MM.1S (cell line): Measurements from ENCODE around the gene MKRN1.
A peak's percentile ranks its signal among the peaks of the same experiment; 100 is the strongest.
"Not testable (repeated sequence)": the region's sequence is repeated elsewhere in the genome, so short reads cannot be mapped to it uniquely, and the experiment has no call there.

Source experiments
- DNase-seq: peaks from one replicate; pipeline ENCODE4 v3.0.0-alpha.2; 2015
- H2AFZ ChIP-seq: fragments of 300-600 bp; sonication (generic); 2 replicates; pipeline ENCODE4 v1.6.0; 2016; ENCODE audit warnings: antibody characterized with exemption, low read length
- H3F3A ChIP-seq: fragments of 300-600 bp; sonication (generic); 2 replicates; pipeline ENCODE4 v1.6.1; 2016; ENCODE audit warnings: mild to moderate bottlenecking, antibody characterized with exemption, low read length, moderate library complexity, mixed read lengths; ENCODE audit not compliant: insufficient read depth
- H3K27ac ChIP-seq: fragments of 300-600 bp; sonication (generic); 2 replicates; pipeline ENCODE4 v1.5.1; 2016; ENCODE audit warnings: mild to moderate bottlenecking, low read length
- H3K27me3 ChIP-seq: fragments of 300-600 bp; sonication (generic); replicated peaks from 2 replicates; pipeline ENCODE4 v1.6.0; 2016; ENCODE audit warnings: low read length; ENCODE audit not compliant: insufficient read depth
- H3K36me3 ChIP-seq: fragments of 300-600 bp; sonication (generic); replicated peaks from 2 replicates; pipeline ENCODE4 v1.6.1; 2016; ENCODE audit warnings: mild to moderate bottlenecking, low read length, mixed read lengths; ENCODE audit not compliant: insufficient read depth
- H3K4me1 ChIP-seq: fragments of 300-600 bp; sonication (generic); 2 replicates; pipeline ENCODE4 v1.6.1; 2016; ENCODE audit warnings: low read length, mixed read lengths
- H3K4me2 ChIP-seq: fragments of 300-600 bp; sonication (generic); 2 replicates; pipeline ENCODE4 v1.6.0; 2016; ENCODE audit warnings: low read depth, low read length
- H3K4me3 ChIP-seq: fragments of 300-600 bp; sonication (generic); 2 replicates; pipeline ENCODE4 v1.5.1; 2016; ENCODE audit warnings: low read length, mixed read lengths
- H3K79me2 ChIP-seq: fragments of 300-600 bp; sonication (generic); 2 replicates; pipeline ENCODE4 v1.6.1; 2016; ENCODE audit warnings: mixed run types, low read length, mixed read lengths
- H3K9ac ChIP-seq: fragments of 300-600 bp; sonication (generic); 2 replicates; pipeline ENCODE4 v1.6.1; 2016; ENCODE audit warnings: low read length, mixed read lengths
- H3K9me2 ChIP-seq: fragments of 300-600 bp; sonication (generic); replicated peaks from 2 replicates; pipeline ENCODE4 v1.6.1; 2016; ENCODE audit warnings: mild to moderate bottlenecking, low read length, mixed read lengths; ENCODE audit not compliant: insufficient read depth
- H3K9me3 ChIP-seq: fragments of 300-600 bp; sonication (generic); replicated peaks from 2 replicates; pipeline ENCODE4 v1.6.1; 2016; ENCODE audit warnings: mild to moderate bottlenecking, low read length, mixed read lengths; ENCODE audit not compliant: insufficient read depth
- H4K20me1 ChIP-seq: fragments of 300-600 bp; sonication (generic); 2 replicates; pipeline ENCODE4 v1.6.1; 2016; ENCODE audit warnings: mild to moderate bottlenecking, low read length, moderate library complexity, mixed read lengths; ENCODE audit not compliant: insufficient read depth
- CTCF ChIP-seq: fragments of 300-600 bp; sonication (generic); IDR thresholded peaks from 2 replicates; pipeline ENCODE4 v1.5.1; 2016; ENCODE audit warnings: antibody characterized with exemption, low read length, mixed read lengths
- EZH2 ChIP-seq: fragments of 300-600 bp; sonication (generic); optimal IDR thresholded peaks from 2 replicates; pipeline ENCODE3; 2017; ENCODE audit warnings: low read depth, mild to moderate bottlenecking, antibody characterized with exemption, low read length, mixed read lengths
- EZH2phosphoT487 ChIP-seq: fragments of 300-600 bp; sonication (generic); IDR thresholded peaks from 2 replicates; pipeline ENCODE4 v1.6.1; 2018; ENCODE audit warnings: antibody characterized with exemption, low read length

MKRN1 gene

GRCh38 chr7:140506788-140507464 lies 27.6 kb upstream of the MKRN1 start:
- TF ChIP-seq EZH2 (no peak), CTCF (no peak), EZH2phosphoT487 (no peak)
- no peaks in the 10 kb centered on the region for H3K79me2 ChIP-seq
- H3F3A ChIP-seq: no peaks in the 10 kb centered on the region
- no peaks in the 10 kb centered on the region for H3K36me3 ChIP-seq
- no peaks in the 10 kb centered on the region for H4K20me1 ChIP-seq
- H3K4me3 ChIP-seq: no peak overlapping the region
- H3K4me1 ChIP-seq: peaks cover 12% of the 10 kb centered on the region
- DNase-seq: peak; percentile 66
- H3K9me3 ChIP-seq: no peaks in the 10 kb centered on the region
- no peaks in the 10 kb centered on the region for H3K9me2 ChIP-seq
- peak overlapping the region; percentile 24 for H3K4me2 ChIP-seq
- H3K27me3 ChIP-seq: no peaks in the 10 kb centered on the region
- no peak overlapping the region for H3K9ac ChIP-seq
- H3K27ac ChIP-seq: peak overlapping the region; percentile 28; the same call in 1 of the 2 replicates
- peak overlapping the region; percentile 54 for H2AFZ ChIP-seq

- Histone ChIP-seq H3K27ac (no peak overlapping the region), H3K27me3 (no peaks in the 10 kb centered on the region), H3K4me1 (peaks cover 9% of the 10 kb centered on the region), H3K9me3 (no peaks in the 10 kb centered on the region), H3K36me3 (no peaks in the 10 kb centered on the region), H3K9me2 (no peaks in the 10 kb centered on the region), H3K4me3 (no peak overlapping the region), H2AFZ (no peak overlapping the region), H3K4me2 (no peak overlapping the region), H3F3A (no peaks in the 10 kb centered on the region), H3K9ac (no peak overlapping the region), H4K20me1 (no peaks in the 10 kb centered on the region), H3K79me2 (no peaks in the 10 kb centered on the region)
- DNase-seq: no peak
- TF ChIP-seq EZH2phosphoT487 (no peak), CTCF (no peak), EZH2 (no peak)
These were observed 22.7 kb upstream of the MKRN1 start for GRCh38 chr7:140501966-140502365.

- H3K4me3 ChIP-seq, H3K27ac ChIP-seq, H3K4me2 ChIP-seq, H3K9me2 ChIP-seq, H3K79me2 ChIP-seq, H3K4me1 ChIP-seq, H3K9ac ChIP-seq, H4K20me1 ChIP-seq, H3K27me3 ChIP-seq, H2AFZ ChIP-seq, H3F3A ChIP-seq, DNase-seq, H3K9me3 ChIP-seq, H3K36me3 ChIP-seq: not testable (repeated sequence)
These were observed 18.5 kb upstream of the MKRN1 start for GRCh38 chr7:140497807-140498206.

GRCh38 chr7:140497241-140497769 lies 18.0 kb upstream of the MKRN1 start:
- no peak overlapping the region for H3K4me2 ChIP-seq
- H3K36me3 ChIP-seq: no peaks in the 10 kb centered on the region
- no peak overlapping the region for H3K4me3 ChIP-seq
- no peak overlapping the region for H3K27ac ChIP-seq
- no peaks in the 10 kb centered on the region for H3K9me3 ChIP-seq
- no peaks in the 10 kb centered on the region for H4K20me1 ChIP-seq
- no peak for DNase-seq
- H3K4me1 ChIP-seq: no peaks in the 10 kb centered on the region
- H3K27me3 ChIP-seq: no peaks in the 10 kb centered on the region
- no peak for TF ChIP-seq CTCF
- no peak for TF ChIP-seq EZH2
- TF ChIP-seq EZH2phosphoT487: no peak
- H3K9ac ChIP-seq: no peak overlapping the region
- no peaks in the 10 kb centered on the region for H3K9me2 ChIP-seq
- no peaks in the 10 kb centered on the region for H3F3A ChIP-seq
- no peak overlapping the region for H2AFZ ChIP-seq
- no peaks in the 10 kb centered on the region for H3K79me2 ChIP-seq
